NCI-H2029 treated with DMSO at 0.1 percent for 48 hours (cell line): ENCODE data around the gene RAD51AP1.

Experiments used
- DNase-seq: peaks from one replicate; lab custom pipeline; 2025; lab: John Stamatoyannopoulos, UW

RAD51AP1 gene

DNA sequence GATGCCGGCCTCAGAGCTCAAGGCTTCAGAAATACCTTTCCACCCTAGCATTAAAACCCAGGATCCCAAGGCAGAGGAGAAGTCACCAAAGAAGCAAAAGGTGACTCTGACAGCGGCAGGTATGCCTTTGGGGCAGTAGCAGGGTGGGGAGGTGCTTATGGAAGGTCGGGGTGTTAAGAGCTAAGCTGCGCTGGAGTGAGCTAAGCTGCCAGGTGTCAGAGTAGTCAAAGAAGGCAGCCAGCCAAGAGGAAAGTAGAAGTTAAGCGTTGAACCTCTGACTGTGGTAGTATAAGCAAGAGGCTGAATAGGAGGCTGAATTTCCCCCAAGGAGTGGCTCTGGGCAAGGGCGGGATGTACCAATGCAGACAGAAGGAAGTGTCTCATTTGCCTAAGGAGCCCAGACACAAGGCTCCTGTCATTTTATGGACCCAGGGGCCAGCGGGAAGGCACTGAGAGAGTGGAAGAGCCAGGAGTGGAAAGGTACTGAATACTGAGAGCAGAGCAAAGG is 52.5 kb downstream of the RAD51AP1 start:
- no peak for DNase-seq

- DNase-seq: no peak
Measured at GRCh38 chr12:4595881-4596280, 57.2 kb downstream of the RAD51AP1 start.

DNA sequence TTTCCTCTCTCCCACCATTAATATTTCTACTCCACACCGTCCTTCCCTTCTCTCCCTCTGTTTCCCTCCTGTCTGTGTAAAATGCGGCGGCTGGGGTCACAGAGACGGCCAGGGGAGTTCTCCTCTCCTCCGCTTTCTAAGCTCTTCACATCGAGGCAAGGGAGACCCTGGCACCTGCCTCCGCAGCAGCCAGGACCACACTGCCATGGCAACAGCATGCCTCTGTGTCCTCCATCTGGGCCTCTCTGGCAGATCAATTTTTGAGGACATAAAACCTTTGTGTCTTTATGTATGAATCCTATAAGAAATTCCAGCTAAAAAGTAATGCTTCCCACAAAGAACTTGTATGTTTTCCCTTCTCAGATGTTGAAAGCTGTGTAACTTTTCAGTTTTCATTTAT is 64.7 kb downstream of the RAD51AP1 start:
- DNase-seq: no peak

- no peak for DNase-seq
Measured at GRCh38 chr12:4603946-4604345, 65.3 kb downstream of the RAD51AP1 start.

DNA sequence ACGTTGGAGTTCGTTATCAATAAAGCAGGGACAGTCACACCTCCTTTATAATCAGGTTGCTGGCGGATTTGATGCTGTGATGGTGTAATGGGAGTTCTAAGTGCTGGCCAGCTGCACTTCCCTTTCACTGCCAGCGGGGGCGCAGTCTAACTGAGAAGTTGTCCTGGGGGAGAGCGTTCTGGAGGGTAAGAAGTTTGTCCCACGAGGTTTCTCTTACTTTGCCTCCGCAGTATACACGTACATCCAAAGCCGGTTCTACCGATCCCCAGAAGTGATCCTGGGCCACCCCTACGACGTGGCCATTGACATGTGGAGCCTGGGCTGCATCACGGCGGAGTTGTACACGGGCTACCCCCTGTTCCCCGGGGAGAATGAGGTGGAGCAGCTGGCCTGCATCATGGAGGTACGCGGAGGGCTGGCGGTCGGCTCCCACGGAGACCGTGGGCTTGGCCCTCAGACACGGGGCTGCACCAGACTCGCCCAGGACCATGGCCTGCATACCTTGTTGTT is 66.0 kb downstream of the RAD51AP1 start:
- DNase-seq: no peak

GRCh38 chr12:4607056-4607455 is 68.4 kb downstream of the RAD51AP1 start:
- DNase-seq: no peak

GRCh38 chr12:4609071-4609470 is 70.4 kb downstream of the RAD51AP1 start:
- no peak for DNase-seq
